HG03460 (cell line): ENCODE measurements around the gene IRGQ.
"Not testable (repeated sequence)": the region's sequence is repeated elsewhere in the genome, so short reads cannot be mapped to it uniquely, and the experiment has no call there.

ENCODE experiments used
- ATAC-seq: cut with Tn5 transposase; IDR thresholded peaks from one replicate; pipeline ENCODE4 v1.9.1; 2021; ENCODE audit not compliant: unreplicated experiment

Gene IRGQ

DNA sequence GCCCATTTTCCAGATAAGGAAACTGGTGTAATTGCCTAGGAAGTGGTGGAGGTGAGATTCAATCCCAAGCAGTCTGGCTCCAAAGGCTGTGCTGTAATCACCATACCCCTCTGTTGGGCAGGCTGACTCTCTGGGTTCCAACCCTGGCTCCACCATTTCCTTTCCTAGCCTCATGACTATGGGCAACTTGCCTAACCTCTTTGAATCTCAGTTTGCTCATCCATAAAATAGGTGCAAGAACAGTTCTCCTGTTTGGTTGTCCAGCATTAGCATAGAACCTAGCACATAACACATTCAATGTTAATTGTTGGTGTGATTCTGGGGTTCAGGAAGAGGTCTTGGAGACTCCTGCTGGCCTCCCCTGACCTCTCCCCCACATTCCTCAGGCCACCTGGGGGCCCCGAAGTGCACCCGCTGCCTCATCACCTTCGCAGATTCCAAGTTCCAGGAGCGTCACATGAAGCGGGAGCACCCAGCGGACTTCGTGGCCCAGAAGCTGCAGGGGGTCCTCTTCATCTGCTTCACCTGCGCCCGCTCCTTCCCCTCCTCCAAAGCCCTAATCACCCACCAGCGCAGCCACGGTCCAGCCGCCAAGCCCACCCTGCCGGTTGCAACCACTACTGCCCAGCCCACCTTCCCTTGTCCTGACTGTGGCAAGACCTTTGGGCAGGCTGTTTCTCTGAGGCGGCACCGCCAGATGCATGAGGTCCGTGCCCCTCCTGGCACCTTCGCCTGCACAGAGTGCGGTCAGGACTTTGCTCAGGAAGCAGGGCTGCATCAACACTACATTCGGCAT, 2.7 kb upstream of the IRGQ start:
- no peak for ATAC-seq

DNA sequence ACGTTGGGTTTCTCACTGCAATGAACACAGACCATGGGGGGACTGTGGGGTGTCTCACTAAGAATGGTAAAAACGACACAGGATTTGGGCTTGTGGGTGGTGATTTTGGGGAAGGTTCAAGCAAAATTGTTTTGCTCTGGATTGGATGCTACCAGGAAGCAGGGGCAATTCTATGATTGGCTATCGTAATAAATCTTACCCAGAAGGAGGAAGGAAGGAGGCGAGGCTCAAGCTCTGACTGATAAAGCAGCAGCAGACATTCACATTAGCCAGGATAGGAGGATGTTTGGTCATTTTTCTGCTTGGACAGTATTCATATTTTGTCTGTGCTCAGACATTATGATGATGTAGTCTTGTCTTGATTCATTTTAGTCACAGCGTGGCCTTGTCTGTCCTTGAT, 1.9 kb upstream of the IRGQ start:
- ATAC-seq, result no peak

DNA sequence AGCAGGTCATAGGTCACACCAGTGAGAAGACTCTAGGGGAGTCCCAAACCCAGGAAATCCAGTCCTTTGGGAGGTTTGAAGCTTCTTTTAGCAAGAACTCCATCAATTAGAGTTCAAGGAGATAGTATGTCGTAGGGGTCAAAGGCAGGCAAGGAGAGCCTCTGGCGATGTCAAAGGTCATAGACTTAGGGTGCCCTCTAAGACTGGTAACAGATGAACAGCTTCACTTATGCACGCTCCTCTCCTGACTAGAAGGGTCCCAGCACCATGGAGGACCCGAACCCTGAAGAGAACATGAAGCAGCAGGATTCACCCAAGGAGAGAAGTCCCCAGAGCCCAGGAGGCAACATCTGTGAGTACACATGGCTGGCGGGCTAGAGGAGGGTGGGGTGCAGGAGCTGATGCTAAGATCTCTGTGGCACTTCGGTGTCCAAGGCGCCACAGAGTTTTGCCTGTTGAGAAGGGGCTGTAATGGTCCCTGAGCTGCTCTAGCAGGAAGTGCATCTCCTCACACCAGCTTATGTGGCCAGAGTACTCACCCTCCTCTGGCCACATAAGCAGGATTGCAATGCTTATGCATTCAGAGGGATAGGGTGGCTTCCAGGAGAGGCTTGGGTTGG, 1.0 kb upstream of the IRGQ start:
- ATAC-seq, result no peak

DNA sequence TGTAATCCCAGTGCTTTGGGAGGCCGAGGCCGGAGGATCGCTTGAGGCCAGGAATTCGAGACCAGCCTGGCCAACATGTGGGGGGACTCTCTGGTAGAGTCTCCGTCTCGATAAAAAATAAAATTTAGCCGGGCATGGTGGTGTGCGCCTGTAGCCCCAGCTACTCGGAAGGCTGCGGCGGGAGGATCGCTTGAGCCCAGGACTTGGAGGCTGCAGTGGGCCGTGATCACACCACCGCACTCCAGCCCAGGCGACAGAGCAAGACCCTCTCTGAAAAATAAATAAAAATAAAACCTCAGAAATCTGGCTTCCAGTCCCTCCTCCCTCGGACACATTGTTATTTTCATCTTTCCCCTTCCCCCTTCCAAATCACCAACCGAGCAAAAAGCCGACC, 332 bp downstream of the IRGQ start:
- peak; percentile 10 for ATAC-seq

DNA sequence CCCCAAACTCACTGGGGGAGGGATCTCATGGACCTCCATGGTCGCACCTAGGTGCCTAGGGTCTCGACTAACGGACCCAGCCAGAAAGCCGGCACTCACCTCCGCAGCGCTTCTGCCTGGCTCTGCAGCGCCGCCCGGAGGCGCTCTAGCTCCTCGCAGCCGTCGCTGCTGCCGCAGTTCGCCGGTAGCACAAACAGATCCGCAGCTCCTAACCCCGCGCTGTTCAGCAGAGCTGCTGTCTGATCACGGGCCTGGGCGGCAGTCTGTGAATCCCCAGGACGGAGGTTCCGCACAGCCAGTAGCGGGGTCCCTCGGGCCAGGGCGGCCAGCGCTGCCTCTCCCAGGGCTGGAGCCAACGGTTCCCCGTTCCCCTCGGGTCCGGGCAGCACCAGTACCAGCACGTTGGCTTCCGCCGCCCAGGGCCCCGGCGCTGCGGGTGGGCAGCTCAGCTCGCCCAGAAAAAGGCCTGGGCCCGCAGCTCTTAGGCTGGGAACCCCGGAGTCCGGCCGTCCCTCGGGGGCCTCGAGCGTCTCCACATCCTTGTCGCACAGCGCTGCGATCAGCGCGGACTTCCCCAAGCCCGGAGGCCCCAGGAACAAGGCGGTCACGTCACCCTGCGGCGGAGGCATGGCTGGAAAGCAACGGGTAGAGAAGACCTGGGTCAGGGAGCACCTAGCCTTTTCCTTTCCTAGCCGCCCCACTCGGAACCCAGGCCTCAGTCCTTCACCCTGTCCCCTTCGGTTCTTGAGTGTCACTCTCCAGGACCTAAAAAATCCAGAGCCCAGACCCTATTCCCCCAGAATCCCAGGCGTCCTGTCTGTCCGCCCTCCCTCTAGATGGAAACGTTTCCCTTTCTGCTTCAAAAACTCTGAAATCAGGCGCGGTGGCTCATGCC, 977 bp downstream of the IRGQ start:
- ATAC-seq, result no peak

DNA sequence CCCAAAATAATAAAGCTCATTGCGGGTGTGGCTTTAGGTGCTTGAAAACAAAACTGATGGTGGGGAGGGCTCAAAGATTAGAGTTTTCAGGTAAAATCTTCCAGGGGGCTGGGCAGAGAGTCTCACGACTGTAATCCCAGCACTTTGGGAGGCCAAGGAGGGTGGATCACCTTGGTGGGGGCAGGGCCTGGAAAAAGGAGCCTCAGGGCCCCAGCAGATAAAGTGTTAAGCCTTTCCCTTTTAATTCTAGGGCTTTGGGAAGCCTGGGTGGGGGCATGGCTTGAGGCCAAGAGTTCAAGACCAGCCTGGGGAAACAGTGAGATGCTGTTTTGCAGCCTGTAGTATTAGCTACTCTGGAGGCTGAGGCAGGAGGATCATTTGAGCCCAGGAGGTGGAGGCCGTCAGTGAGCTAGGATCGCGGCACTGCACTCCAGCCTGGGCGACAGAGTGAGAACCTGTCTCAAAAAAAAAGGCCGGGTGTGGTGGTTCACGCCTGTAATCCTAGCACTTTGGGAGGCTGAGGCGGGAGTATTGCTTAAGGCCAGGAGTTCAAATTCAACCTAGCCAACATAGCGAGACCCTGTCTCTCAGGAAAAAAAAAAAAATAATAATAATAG, 1.7 kb downstream of the IRGQ start:
- no peak for ATAC-seq

DNA sequence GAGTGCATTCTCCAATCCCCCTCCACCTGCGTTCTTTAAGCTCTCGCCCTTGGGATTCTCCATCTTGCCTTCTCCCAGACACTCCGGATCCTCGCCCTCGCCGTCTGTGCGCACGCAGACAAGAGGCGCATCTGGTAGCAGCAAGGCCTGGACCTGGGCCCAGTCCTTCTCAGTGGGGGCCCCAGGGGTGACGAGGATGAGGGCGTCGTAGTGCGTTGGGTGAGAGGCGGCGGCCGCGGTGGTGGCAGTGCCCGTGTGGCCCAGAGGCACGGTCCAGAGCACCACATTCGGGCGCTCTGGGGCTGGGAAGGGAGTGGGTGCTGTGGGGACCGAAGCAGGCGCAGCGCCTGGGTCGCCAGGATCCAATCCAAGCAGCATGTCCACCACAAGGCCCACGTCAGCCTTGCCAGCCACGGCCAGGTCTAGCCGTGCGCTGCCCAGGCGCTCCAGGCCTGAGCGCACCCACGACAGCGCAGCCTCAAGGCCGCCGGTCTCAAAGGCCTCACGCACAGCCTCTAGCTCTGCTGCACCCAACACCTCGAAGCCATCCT, 3.1 kb downstream of the IRGQ start:
- ATAC-seq, result no peak

DNA sequence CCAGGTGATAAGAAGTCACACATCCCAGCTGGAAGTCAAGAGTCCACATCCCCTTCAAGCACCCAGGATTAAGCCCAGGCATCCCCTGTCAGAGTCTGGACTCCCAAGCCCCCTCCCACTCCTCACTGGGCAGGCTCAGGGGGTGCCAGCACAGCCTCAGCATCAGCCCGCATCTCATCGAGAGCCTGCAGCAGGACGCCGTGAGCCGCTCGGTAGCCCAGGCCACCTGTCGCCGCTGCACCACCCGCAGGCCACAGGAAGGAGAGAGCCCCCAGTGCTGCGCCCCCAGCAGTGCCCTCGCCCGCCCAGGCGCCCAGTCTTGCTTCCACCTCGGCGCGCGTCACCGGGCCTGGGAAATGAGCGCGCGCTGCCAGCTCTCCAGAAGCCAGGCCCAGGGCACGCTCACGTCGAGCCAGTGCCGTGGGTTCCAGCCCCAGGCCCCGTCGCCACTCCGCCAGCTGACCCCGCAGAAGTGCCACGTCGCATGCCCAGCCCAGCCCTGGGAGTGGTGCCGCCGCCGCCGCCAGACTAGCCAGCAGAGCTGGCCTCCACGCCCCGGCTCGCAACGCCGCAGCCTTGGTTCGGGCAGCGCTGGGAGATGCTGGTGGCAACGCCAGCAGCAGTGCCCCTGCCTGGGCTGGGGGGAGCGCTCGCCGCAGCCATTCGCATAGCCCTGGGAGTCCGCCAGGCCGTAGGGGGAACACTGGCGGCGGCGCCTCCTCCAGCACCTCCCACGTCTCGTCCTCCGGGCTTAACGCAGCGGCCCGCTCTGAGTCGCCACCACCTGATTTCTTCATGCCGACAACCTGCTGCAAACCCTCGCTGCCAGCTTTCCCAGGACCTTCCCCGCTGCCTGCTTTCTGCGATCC, 3.8 kb downstream of the IRGQ start:
- ATAC-seq, result no peak

DNA sequence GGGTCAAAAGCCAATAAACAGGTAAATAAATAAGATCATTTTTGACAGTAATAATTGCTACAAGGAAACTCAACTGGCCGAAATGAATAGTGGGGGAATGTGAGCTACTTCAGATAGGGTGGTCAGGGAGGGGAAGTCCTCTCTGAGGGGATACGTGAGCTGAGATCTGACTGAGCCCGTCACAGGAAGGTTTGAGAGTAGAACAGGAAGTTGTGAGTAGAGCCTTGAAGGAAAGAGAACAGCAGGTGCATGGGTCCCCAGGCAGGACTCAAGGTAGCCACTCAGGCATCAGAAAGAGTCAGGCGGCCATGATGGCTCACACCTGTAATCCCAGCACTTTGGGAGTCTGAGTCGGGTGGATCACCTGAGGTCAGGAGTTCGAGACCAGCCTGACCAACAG, 6.3 kb downstream of the IRGQ start:
- ATAC-seq, result no peak

DNA sequence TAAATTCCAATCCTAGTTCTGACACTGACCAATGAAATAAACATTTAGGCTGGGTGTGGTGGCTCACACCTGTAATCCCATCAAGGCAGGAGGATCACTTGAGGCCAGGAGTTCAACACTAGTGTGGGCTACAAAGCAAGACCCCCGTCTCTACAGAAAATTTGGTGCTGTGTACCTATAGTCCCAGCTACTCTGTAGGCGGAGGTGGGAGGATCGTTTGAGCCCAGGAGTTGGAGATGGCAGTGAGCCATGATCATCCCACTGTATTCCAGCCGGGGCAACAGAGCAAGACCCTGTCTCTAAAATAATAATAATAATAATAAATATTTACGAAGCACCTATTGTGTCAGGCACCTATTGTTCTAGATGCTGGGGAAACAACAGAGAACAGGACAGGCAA, 6.7 kb downstream of the IRGQ start:
- ATAC-seq, result no peak

DNA sequence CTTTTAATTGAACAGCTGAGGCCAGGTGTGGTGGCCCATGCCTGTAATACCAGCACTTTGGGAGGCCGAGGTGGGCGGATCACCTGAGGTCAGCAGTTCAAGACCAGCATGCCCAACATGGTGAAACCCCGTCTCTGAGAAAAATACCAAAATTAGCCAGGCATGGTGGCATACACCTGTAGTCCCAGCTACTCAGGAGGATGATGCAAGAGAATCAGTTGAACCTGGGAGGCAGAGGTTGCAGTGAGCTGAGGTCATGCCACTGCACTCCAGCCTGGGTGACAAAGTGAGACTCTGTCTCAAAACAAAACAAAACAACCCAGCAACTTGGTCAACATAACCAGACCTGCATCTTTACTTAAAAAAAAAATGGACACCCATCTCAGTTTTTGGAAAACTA, 8.9 kb downstream of the IRGQ start:
- not testable (repeated sequence) for ATAC-seq

DNA sequence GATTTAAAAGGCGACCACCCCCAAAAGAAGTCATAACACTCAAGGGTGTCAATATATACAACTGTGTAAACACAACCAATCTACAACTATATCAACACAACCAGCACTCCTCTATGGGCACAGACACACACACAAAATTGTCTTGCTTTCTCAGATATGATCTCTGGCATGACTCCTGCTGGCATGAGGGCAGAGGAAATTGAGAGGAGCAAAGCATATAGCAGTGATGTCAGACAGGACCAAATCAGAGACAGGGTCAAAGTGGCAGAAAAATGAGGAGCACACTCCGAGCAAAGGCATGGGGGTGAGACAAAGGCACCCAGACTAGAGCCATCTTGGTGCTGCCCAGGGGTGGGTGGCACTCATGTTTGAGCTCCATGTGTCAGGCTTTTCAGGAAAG, 9.6 kb downstream of the IRGQ start:
- no peak for ATAC-seq

DNA sequence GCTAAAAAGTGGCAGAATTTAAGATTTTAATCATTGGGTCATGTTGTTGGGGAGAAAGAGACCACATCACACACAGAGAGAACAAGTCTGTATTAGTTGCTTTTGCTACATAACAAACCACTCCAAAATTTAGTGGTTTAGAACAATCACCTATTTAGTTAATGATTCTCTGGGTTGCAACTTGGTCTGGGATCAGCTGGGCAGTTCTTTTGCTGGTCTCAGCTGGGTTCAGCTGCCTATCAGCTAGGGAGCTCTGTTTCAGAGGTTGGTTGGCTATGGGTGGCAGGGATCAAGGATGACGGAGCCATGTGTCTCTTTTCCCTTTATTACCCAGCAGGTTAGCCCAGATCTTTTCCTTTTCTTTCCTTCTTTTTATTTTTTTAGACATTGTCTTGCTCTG, 11.4 kb downstream of the IRGQ start:
- ATAC-seq, result no peak

DNA sequence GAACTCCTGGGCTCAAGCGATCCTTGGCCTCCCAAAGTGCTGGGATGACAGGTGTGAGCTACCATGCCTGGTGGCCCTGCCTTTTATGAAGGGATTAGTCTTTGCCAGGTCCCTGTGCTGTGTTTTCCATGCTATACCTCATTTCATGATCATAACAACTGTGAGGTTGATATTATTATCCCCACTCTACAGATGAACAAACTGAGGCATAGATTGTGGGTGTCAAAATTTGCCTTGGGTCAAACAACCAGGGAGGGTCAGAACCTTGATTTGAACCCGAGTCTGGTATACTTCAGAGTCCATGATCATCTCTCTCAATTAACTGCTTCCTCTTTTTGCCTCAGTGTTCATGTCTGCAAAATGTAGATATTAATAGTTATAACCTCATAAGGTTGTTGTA, 13.4 kb downstream of the IRGQ start:
- ATAC-seq, result no peak

DNA sequence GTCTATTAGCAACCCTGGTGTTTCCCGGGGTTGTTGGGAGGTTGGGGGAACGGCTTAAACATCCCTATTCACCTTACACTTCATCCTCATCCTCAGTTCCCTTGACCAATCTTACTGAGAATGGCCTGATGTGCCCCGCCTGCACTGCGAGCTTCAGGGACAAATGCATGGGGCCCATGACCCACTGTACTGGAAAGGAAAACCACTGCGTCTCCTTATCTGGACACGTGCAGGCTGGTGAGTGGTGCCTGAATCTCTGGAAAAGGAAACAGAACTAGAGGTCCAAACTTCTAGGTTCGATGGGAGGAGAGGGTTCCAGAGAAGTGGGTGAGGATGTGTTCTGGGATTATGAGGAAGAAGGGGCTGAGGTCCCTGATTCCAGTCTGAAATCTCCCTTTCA, 14.5 kb downstream of the IRGQ start:
- ATAC-seq, result no peak

DNA sequence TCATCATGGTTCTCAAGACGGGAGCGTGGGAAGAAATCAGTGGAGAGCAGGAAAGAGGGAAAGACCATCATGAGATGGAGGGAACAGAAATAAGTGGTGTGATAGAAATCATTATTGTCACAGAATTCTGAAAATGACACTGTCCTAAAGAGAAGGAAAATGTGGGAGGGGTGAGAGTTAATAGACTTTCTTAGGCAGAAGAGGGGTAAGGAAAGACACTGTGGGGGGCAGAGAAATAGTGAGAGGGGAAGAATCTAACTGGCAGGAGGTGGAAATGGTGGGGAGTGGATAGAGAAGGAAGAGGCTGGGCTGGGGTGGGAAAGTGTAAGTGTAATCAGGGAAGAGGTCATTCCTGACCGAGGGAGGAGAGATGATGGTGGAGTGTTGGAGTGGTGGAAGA, 17.1 kb downstream of the IRGQ start:
- no peak for ATAC-seq

DNA sequence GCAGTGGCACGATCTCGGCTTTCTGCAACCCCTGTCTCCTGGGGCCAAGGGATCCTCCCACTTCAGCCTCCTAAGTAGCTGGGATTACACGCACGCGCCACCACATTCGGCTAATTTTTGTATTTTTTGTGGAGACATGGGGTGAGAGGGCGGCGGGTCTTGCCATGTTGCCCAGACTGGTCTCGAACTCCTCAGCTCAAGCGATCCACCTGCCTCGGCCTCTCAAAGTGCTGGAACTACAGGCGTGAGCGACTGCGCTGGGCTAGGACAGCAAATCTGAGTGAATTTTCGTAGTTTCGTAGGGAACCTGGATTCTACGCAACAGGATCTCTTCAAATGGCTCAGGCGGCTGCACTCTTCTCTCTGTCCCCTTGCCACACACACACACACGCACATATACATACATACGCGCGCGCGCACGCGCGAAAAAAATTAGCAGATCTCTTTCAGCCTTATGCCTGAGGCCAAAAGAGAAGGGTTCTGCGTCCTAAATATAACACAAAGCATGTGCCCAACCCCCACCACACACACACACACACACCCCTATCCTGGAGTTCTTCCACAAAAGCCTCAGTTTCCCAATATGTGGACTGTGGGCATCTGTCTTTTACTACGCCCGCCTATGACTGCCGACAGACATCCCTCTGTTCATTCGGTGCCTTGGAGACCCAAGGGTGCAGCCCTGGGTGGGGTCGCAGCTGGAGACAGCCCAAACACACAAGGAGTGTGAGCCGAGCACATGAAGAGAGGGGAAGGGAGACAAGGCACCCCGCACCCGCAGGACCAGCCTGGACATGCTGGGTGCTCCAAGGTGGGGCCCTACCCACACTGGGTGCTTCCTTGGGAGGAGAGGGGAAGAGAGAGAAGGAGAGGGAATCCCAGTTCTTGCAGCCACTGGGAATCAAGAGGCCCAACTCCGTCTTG, 19.7 kb downstream of the IRGQ start:
- ATAC-seq, result no peak

DNA sequence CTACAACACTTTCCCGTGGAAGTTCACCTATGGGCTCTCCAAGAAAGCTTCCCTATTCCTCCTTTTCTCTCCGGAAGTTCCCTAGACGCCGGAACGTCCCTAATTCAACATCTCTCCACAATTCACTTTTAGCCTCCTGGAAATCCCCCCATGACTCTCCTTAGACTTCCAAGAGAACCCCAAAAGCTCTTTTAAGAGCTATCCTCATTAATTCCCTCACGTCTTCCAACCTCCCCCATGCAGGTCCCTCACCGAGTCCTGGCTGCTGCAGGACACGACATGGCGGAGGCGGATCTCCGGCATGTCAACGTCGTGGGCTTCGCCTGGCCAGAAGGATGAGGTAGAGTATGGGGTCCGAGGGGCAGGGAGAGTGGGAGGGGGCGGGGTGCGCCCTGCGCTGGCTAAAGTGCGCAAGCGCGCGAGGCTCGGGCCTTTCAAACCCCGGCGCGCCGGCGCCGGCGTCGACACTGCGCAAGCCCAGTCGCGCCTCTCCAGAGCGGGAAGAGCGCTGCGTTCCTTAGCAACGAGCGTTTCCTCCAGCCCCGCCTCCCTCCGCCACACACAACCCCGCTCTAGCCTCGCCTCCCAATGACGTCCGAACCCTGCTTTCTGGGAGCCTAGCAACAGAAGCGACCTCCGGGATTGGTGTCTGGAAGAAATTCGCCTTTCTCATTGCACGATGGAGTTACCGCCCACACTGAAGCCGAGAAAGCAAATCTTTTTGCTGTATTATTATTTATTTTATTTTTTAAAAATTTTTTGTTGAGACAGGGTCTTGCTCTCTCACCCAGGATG, 20.6 kb downstream of the IRGQ start, which contains the start of the genes PINLYP and XRCC1:
TSS of gene PINLYP (plus strand) at position 646 of the 795 bp plus-strand sequence. CDS start 1,391 bp downstream, outside the sequence.
TSS of gene XRCC1 (minus strand) at position 372 of the 795 bp plus-strand sequence. CDS start at position 303, 69 bp downstream.
- ATAC-seq, result peak; percentile 94
